Testis (tissue), 3 donors: ENCODE results near the gene ULK3. TPM values are rescaled to one million over a fixed set of nuclear protein-coding genes. Genes with fewer than 3 reads are reported as not detected.

Source experiments
- DNase-seq: peaks from one replicate; pipeline ENCODE4 v3.0.0-alpha.2; 2019
- H3K27ac ChIP-seq, 2 donors: fragments of 200-600 bp; sonication (generic); one replicate each; pipeline ENCODE4 v1.5.1; 2019
- H3K27me3 ChIP-seq: fragments of 200-600 bp; sonication (generic); one replicate; pipeline ENCODE4 v1.5.1; 2019
- H3K36me3 ChIP-seq: fragments of 200-600 bp; sonication (generic); one replicate; pipeline ENCODE4 v1.5.1; 2017; ENCODE audit warnings: low read depth; ENCODE audit errors: missing control alignments
- H3K4me1 ChIP-seq: fragments of 200-600 bp; sonication (generic); one replicate; pipeline ENCODE4 v1.5.1; 2019
- H3K4me3 ChIP-seq, 2 donors: fragments of 200-600 bp; sonication (generic); one replicate each; pipeline ENCODE4 v1.5.1; 2017 to 2019
- H3K9me3 ChIP-seq: fragments of 200-600 bp; sonication (generic); one replicate; pipeline ENCODE4 v1.5.1; 2017
- POLR2A ChIP-seq: fragments of 450-650 bp; IDR thresholded peaks from one replicate; pipeline ENCODE4 v1.6.1; 2017; ENCODE audit warnings: antibody characterized with exemption, mild to moderate bottlenecking, moderate library complexity
- WGBS, 2 donors: methylation state at CpG; one replicate each; pipeline ENCODE4 v1.1.5; 2018; 5-methylcytosine and 5-hydroxymethylcytosine counted together
- intact Hi-C: fragments of 100-400 bp; cut with DNase I; formaldehyde crosslinking; loops from one replicate; pipeline ENCODE4 v1.15.1; 2023; ENCODE audit warnings: low total_unique reads
- polyA plus RNA-seq: library from polyadenylated mRNA; stranded (reverse); fragments of 350-450 nt; fragmentation: Illumina TruSeq; extraction: RNeasy Lipid Tissue Mini Kit (QIAGEN cat#74804); gene quantifications from one replicate; pipeline ENCODE4 v1.2.3, GENCODE V29; 2014; ENCODE audit warnings: low read depth, low replicate concordance; ENCODE audit not compliant: insufficient read depth
- total RNA-seq, 2 donors: library from RNA; depleted of rRNA; stranded (reverse); fragments of >200 nt; gene quantifications; one replicate each; pipeline ENCODE4 v1.2.3, GENCODE V29; 2016
- TF ChIP-seq, protein P1 (sequence below), 3 experiments: fragments of 450-650 bp in 2 of 3; fragments of 200-600 bp in 1 of 3; sonication (generic) in 1 of 3; IDR thresholded peaks; one replicate each; pipeline ENCODE4 v1.5.1; 2016 to 2019; ENCODE audit warnings: antibody characterized with exemption in 3 of 3, mild to moderate bottlenecking in 2 of 3, moderate library complexity in 1 of 3

Gene ULK3
- total and polyA plus RNA-seq, 3 donors from 2014 or later, result 27.0 to 78.5 (median 68.2) TPM

GRCh38 chr15:74836846-74837245 is 6.1 kb downstream of the ULK3 start:
- Histone ChIP-seq H3K4me3 (no peak overlapping the region), H3K36me3 (no peaks in the 10 kb centered on the region), H3K27ac (no peak overlapping the region), H3K27me3 (no peaks in the 10 kb centered on the region), H3K9me3 (no peaks in the 10 kb centered on the region), H3K4me1 (peaks cover 6% of the 10 kb centered on the region)
- TF ChIP-seq, protein P1, sequence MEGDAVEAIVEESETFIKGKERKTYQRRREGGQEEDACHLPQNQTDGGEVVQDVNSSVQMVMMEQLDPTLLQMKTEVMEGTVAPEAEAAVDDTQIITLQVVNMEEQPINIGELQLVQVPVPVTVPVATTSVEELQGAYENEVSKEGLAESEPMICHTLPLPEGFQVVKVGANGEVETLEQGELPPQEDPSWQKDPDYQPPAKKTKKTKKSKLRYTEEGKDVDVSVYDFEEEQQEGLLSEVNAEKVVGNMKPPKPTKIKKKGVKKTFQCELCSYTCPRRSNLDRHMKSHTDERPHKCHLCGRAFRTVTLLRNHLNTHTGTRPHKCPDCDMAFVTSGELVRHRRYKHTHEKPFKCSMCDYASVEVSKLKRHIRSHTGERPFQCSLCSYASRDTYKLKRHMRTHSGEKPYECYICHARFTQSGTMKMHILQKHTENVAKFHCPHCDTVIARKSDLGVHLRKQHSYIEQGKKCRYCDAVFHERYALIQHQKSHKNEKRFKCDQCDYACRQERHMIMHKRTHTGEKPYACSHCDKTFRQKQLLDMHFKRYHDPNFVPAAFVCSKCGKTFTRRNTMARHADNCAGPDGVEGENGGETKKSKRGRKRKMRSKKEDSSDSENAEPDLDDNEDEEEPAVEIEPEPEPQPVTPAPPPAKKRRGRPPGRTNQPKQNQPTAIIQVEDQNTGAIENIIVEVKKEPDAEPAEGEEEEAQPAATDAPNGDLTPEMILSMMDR (IDR thresholded peaks at IDR 0.05), result no peak
- TF ChIP-seq POLR2A, result no peak
- 85 to 88% methylated on average over 3 to 7 of the region's 7 CpGs for WGBS, 2 donors
- no peak for DNase-seq
- intact Hi-C loops, result no loop called here

DNA sequence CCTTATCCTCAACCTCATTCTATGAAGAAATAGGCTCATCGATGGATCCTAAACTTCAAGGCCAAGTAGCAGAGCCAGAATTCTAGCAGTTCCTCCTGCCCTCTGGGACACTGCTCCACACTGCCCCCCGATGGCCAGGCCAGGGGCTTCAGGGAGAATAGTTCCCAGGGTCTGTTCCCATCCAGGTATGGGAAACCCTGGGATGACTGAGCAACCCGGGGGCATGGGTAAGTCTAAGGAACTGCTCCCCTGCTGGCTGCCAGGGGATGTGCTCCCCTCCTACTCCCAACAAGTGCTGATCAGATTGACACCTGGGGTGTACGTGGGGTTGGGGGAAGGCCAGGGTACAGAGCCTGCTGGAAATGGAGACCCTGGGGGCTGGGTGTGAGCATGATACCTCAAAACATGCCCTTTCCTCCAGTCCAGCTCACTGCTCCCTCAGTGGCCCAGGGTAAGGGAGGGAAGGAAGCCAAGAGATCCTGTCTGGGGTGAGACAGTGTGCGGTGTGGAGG is 7.6 kb downstream of the ULK3 start:
- 57 to 61% methylated on average over 2 to 4 of the region's 5 CpGs for WGBS, 2 donors
- Histone ChIP-seq H3K9me3 (no peaks in the 10 kb centered on the region), H3K27ac (no peak overlapping the region), H3K4me1 (no peaks in the 10 kb centered on the region), H3K4me3 (no peak overlapping the region), H3K27me3 (no peaks in the 10 kb centered on the region), H3K36me3 (no peaks in the 10 kb centered on the region)
- DNase-seq, result peak; percentile 47
- intact Hi-C loops, result no loop called here
- no peak for TF ChIP-seq POLR2A
- TF ChIP-seq, protein P1 (IDR thresholded peaks at IDR 0.05), result peak in 2 of 3 experiments; percentile 50 to 63

GRCh38 chr15:74833376-74834107 is 9.4 kb downstream of the ULK3 start:
- no peaks in the 10 kb centered on the region for H3K36me3 ChIP-seq
- H3K9me3 ChIP-seq, result no peaks in the 10 kb centered on the region
- no peaks in the 10 kb centered on the region for H3K27me3 ChIP-seq
- no peak overlapping the region for H3K4me3 ChIP-seq
- no peak overlapping the region for H3K27ac ChIP-seq
- intact Hi-C loops, result no loop called here
- DNase-seq, result no peak
- H3K4me1 ChIP-seq, result no peaks in the 10 kb centered on the region
- WGBS, 2 donors, result 81 to 87% methylated on average over 5 to 12 of the region's 12 CpGs
- TF ChIP-seq, protein P1 (IDR thresholded peaks at IDR 0.05), result no peak
- no peak for TF ChIP-seq POLR2A

GRCh38 chr15:74832826-74833225 is 10.1 kb downstream of the ULK3 start:
- H3K4me3 ChIP-seq, result no peak overlapping the region
- TF ChIP-seq POLR2A, result no peak
- TF ChIP-seq, protein P1 (IDR thresholded peaks at IDR 0.05), result no peak
- H3K4me1 ChIP-seq, result no peaks in the 10 kb centered on the region
- intact Hi-C loops, result no loop called here
- 86 to 87% methylated on average over 4 of the region's 4 CpGs for WGBS, 2 donors
- H3K27me3 ChIP-seq, result no peaks in the 10 kb centered on the region
- no peaks in the 10 kb centered on the region for H3K9me3 ChIP-seq
- DNase-seq, result no peak
- H3K36me3 ChIP-seq, result no peaks in the 10 kb centered on the region
- H3K27ac ChIP-seq, result no peak overlapping the region
